COLO668 (cell line): ENCODE measurements around the gene CHST11.
"Not testable (repeated sequence)": the region's sequence is repeated elsewhere in the genome, so short reads cannot be mapped to it uniquely, and the experiment has no call there.

Source experiments
- DNase-seq: peaks from one replicate; lab custom pipeline; 2025; ENCODE audit not compliant: unreplicated experiment; lab: John Stamatoyannopoulos, UW

The CHST11 gene

GRCh38 chr12:104600036-104600712 lies 143.4 kb downstream of the CHST11 start:
- no peak for DNase-seq

GRCh38 chr12:104600790-104601739 lies 144.3 kb downstream of the CHST11 start:
- no peak for DNase-seq

- no peak for DNase-seq
Measured at GRCh38 chr12:104602406-104602805, 145.7 kb downstream of the CHST11 start.

GRCh38 chr12:104602896-104603295 lies 146.1 kb downstream of the CHST11 start:
- DNase-seq, result no peak

- DNase-seq, result no peak
Measured at GRCh38 chr12:104603545-104603973, 146.8 kb downstream of the CHST11 start.

GRCh38 chr12:104604070-104604994 lies 147.6 kb downstream of the CHST11 start:
- DNase-seq, result no peak

GRCh38 chr12:104604995-104605675 lies 148.4 kb downstream of the CHST11 start:
- DNase-seq, result no peak

GRCh38 chr12:104605685-104606084 lies 148.9 kb downstream of the CHST11 start:
- DNase-seq, result no peak

- peak; percentile 42 for DNase-seq
Measured at GRCh38 chr12:104608998-104609397, 152.2 kb downstream of the CHST11 start.

- no peak for DNase-seq
Measured at GRCh38 chr12:104609445-104609844, 152.7 kb downstream of the CHST11 start.

- DNase-seq, result no peak
Measured at GRCh38 chr12:104610513-104611235, 153.9 kb downstream of the CHST11 start.

- DNase-seq, result no peak
Measured at GRCh38 chr12:104611671-104612070, 154.9 kb downstream of the CHST11 start.

GRCh38 chr12:104613372-104613771 lies 156.6 kb downstream of the CHST11 start:
- not testable (repeated sequence) for DNase-seq

GRCh38 chr12:104615048-104615561 lies 158.4 kb downstream of the CHST11 start:
- DNase-seq, result no peak

GRCh38 chr12:104618691-104619090 lies 161.9 kb downstream of the CHST11 start:
- no peak for DNase-seq

GRCh38 chr12:104619305-104619704 lies 162.6 kb downstream of the CHST11 start:
- no peak for DNase-seq

- no peak for DNase-seq
Measured at GRCh38 chr12:104620837-104621531, 164.2 kb downstream of the CHST11 start.

GRCh38 chr12:104622928-104623327 lies 166.2 kb downstream of the CHST11 start:
- DNase-seq, result no peak

GRCh38 chr12:104623883-104624282 lies 167.1 kb downstream of the CHST11 start:
- DNase-seq, result no peak
